Astrocyte (in vitro differentiated cells and primary cell): ENCODE measurements around the gene VPS8.

Experiments used
- EZH2 ChIP-seq: IDR thresholded peaks from 2 replicates; pipeline ENCODE4 v1.6.1; 2012; ENCODE audit warnings: mild to moderate bottlenecking, low read length, inconsistent platforms; ENCODE audit not compliant: insufficient read depth
- TF ChIP-seq, protein P1 (sequence below): IDR thresholded peaks from 2 replicates; pipeline ENCODE4 v1.5.1; 2011; ENCODE audit warnings: low read depth, mild to moderate bottlenecking, inconsistent platforms, low read length, moderate library complexity; ENCODE audit not compliant: insufficient read depth

GRCh38 chr3:184825121-184825820, 13.3 kb downstream of the VPS8 start:
- TF ChIP-seq, protein P1, sequence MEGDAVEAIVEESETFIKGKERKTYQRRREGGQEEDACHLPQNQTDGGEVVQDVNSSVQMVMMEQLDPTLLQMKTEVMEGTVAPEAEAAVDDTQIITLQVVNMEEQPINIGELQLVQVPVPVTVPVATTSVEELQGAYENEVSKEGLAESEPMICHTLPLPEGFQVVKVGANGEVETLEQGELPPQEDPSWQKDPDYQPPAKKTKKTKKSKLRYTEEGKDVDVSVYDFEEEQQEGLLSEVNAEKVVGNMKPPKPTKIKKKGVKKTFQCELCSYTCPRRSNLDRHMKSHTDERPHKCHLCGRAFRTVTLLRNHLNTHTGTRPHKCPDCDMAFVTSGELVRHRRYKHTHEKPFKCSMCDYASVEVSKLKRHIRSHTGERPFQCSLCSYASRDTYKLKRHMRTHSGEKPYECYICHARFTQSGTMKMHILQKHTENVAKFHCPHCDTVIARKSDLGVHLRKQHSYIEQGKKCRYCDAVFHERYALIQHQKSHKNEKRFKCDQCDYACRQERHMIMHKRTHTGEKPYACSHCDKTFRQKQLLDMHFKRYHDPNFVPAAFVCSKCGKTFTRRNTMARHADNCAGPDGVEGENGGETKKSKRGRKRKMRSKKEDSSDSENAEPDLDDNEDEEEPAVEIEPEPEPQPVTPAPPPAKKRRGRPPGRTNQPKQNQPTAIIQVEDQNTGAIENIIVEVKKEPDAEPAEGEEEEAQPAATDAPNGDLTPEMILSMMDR, result no peak
- TF ChIP-seq EZH2, result no peak
